ENCODE results near the gene C11orf16. TPM values are rescaled to one million over a fixed set of nuclear protein-coding genes. Genes with fewer than 3 reads are reported as not detected.
"Not testable (repeated sequence)": the region's sequence is repeated elsewhere in the genome, so short reads cannot be mapped to it uniquely, and the experiment has no call there.

The C11orf16 gene, protein sequence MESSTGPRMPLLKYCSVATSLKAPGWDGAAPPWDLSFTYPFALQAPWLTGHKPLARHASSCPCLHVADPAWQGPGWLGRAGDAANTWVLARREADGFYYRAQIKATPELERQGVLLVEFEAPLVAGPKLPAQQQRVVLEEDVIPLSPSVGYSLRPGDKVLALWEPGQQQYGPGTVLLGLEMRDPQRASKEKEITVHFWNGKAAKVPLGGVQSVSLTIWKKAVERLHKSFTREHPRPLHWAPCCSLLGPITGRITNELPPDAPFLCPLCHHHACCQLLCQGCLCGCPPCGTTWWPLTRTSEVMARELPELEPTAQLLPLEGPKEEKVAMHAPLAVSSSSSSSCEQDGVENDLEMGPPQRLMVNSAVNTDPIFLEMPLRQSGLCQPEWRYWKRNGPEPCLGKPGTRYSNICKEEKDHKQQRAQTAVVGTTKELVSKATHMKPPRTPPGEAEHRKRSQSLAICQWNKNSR
- not detected for total RNA-seq

DNA sequence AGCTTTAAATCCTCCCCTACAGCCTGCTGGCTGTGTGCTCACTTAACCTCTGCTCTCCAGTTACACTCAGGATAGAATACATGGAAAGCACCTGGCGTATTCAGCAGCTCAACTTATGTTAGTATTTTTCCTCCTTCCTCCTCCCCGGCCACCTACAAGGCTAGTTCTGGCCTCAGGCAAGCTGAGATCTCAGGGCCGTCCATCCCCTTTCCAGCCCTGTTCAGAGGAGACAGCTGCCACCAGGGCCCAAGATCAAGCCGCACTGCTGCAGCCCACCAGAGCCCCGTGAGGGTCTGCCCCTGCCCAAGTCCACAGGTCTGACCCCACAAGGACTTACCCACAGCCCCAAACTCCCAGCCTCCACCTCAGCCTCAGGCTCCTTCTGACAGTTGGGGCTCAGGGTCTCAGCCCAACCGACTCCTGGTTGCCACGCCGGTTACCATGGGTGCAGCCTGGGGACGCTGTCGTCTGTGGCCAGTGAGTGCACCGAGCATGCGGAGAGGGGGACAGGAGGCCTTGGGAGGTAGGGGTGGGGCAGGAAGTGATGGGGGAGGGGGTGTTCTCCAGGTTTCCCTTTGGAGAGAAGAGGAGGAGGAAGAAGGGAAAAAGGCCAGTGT, at the start of gene C11orf16:
TSS of gene C11orf16 (minus strand) at position 384 of the 617 bp plus-strand sequence. CDS start 639 bp downstream, outside the sequence.
- Histone ChIP-seq H3K27ac (no peak within 1 kb of the TSS), H3K27me3 (replicated peaks; ENCODE audit: insufficient read depth) (no peaks in the 10 kb centered on the region), H3K9me3 (no peaks in the 10 kb centered on the region), H3K36me3 (no peaks in the 10 kb centered on the region), H3K4me1 (replicated peaks) (no peaks in the 10 kb centered on the region), H3K4me3 (no peak within 1 kb of the TSS)
- WGBS = 79% methylated on average over 12 of the region's 12 CpGs
- no peak for DNase-seq (ENCODE audit: low spot score)
- intact Hi-C loops (cut with DNase I) = no loop called here
- no peak for TF ChIP-seq POLR2AphosphoS5 (IDR thresholded peaks at IDR 0.05)
- TF ChIP-seq POLR2A (IDR thresholded peaks at IDR 0.05) = no peak
- TF ChIP-seq, protein P1, sequence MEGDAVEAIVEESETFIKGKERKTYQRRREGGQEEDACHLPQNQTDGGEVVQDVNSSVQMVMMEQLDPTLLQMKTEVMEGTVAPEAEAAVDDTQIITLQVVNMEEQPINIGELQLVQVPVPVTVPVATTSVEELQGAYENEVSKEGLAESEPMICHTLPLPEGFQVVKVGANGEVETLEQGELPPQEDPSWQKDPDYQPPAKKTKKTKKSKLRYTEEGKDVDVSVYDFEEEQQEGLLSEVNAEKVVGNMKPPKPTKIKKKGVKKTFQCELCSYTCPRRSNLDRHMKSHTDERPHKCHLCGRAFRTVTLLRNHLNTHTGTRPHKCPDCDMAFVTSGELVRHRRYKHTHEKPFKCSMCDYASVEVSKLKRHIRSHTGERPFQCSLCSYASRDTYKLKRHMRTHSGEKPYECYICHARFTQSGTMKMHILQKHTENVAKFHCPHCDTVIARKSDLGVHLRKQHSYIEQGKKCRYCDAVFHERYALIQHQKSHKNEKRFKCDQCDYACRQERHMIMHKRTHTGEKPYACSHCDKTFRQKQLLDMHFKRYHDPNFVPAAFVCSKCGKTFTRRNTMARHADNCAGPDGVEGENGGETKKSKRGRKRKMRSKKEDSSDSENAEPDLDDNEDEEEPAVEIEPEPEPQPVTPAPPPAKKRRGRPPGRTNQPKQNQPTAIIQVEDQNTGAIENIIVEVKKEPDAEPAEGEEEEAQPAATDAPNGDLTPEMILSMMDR (IDR thresholded peaks at IDR 0.05) = no peak

DNA sequence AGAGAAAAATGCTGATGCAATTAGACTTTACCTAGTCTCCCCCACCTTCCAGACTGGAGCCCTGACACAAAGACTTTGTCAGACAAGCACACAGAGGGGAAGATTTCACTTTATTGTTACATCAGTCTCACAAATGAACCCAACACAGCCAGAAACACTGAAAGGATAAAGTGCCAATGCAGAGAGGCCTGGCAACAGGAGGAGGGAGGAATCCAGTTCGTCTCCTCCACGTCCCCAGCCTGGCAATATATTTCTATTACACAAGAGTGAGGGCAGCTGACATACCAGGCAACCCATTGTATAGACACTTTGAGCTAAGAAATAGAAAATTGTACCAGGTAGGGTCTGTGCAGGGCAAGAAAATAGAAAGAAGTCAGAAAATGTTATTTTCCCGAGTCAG, 47.7 kb upstream of the C11orf16 start:
- intact Hi-C loops (cut with DNase I) = no loop called here

DNA sequence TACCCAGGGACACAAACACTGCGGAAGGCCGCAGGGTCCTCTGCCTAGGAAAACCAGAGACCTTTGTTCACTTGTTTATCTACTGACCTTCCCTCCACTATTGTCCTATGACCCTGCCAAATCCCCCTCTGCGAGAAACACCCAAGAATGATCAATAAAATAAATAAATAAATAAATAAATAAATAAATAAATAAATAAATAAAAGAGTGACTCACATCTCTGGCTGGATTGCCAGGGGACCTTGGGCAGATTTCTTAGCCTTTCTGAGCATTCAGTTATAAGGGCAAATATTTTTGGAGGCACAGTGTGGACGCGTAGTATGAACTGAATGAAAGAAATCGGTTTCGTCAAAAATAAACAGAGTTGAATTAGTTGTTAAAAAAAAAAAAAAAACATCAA, 46.6 kb upstream of the C11orf16 start:
- H3K27me3 ChIP-seq (replicated peaks; ENCODE audit: insufficient read depth); H3K27ac ChIP-seq; H3K4me3 ChIP-seq; H3K36me3 ChIP-seq; intact Hi-C loops (cut with DNase I); H3K9me3 ChIP-seq; DNase-seq (ENCODE audit: low spot score); H3K4me1 ChIP-seq (replicated peaks): not testable (repeated sequence)
- 91% methylated on average over 5 of the region's 7 CpGs for WGBS

More for the DNA sequence above, 47.7 kb upstream of the C11orf16 start:
- Histone ChIP-seq H3K27me3 (replicated peaks; ENCODE audit: insufficient read depth) (no peaks in the 10 kb centered on the region), H3K27ac (no peak overlapping the region), H3K4me3 (no peak overlapping the region), H3K4me1 (replicated peaks) (no peaks in the 10 kb centered on the region), H3K9me3 (no peaks in the 10 kb centered on the region), H3K36me3 (no peaks in the 10 kb centered on the region)
- 76% methylated on average over 3 of the region's 3 CpGs for WGBS
- no peak for DNase-seq (ENCODE audit: low spot score)
- TF ChIP-seq, protein P1 (IDR thresholded peaks at IDR 0.05) = no peak
- TF ChIP-seq POLR2A (IDR thresholded peaks at IDR 0.05) = no peak
- TF ChIP-seq POLR2AphosphoS5 (IDR thresholded peaks at IDR 0.05) = no peak

DNA sequence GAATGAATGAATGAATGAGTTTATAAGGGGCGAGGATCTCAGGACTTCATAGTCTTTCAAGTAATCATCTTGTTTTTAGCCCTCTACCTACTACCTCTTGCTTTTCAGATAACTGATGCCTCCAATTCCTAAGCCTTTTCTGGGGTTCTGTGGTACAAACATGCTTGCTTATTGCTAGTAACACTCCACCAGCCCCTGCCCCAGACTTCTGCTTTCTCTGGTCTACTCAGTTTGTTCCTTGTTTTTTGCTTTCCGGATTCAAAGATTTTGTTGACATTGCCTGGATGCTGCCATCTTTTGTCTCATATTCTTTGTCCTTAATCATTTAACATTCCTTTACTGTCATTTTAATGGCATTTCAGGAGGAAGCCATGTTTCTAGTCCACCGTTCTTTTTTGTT, 40.4 kb upstream of the C11orf16 start:
- DNase-seq (ENCODE audit: low spot score) = no peak
- TF ChIP-seq POLR2AphosphoS5 (IDR thresholded peaks at IDR 0.05) = no peak
- TF ChIP-seq, protein P1 (IDR thresholded peaks at IDR 0.05) = no peak
- TF ChIP-seq POLR2A (IDR thresholded peaks at IDR 0.05) = no peak
- intact Hi-C loops (cut with DNase I) = no loop called here
- Histone ChIP-seq H3K27ac (no peak overlapping the region), H3K4me1 (replicated peaks) (no peaks in the 10 kb centered on the region), H3K4me3 (no peak overlapping the region), H3K27me3 (replicated peaks; ENCODE audit: insufficient read depth) (no peaks in the 10 kb centered on the region), H3K36me3 (no peaks in the 10 kb centered on the region), H3K9me3 (no peaks in the 10 kb centered on the region)
- 58% methylated on average over 3 of the region's 3 CpGs for WGBS

DNA sequence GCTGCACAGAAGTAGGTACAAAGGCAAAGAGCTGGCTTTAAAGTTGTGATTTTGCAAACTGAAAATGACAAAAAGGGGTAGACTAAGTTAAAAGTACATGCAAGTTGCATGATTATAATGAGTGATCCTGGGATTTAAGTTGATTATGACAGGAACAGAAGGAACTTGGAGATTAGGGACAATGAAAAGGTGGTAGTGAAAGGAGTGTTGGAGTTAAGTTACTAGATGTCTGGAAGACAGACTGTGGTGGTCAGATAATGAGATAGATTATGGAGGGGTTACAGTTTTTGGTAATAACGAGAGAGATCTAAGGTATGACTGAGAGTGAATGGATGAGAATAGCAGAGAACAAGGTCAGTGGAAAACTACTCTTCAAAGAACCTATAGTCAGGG, 39.2 kb upstream of the C11orf16 start:
- intact Hi-C loops (cut with DNase I) = no loop called here
- H3K4me3 ChIP-seq = no peak overlapping the region
- no peak for DNase-seq (ENCODE audit: low spot score)
- H3K27ac ChIP-seq = no peak overlapping the region
- no peaks in the 10 kb centered on the region for H3K36me3 ChIP-seq
- no peaks in the 10 kb centered on the region for H3K27me3 ChIP-seq (replicated peaks; ENCODE audit: insufficient read depth)
- H3K9me3 ChIP-seq = no peaks in the 10 kb centered on the region
- H3K4me1 ChIP-seq (replicated peaks) = no peaks in the 10 kb centered on the region
- TF ChIP-seq POLR2A (IDR thresholded peaks at IDR 0.05) = no peak
- no peak for TF ChIP-seq POLR2AphosphoS5 (IDR thresholded peaks at IDR 0.05)
- TF ChIP-seq, protein P1 (IDR thresholded peaks at IDR 0.05) = no peak
- 67% methylated on average over 1 of the region's 1 CpG for WGBS
